Left cardiac atrium (tissue), 4 donors: ENCODE measurements around the gene C12orf57. TPM values are rescaled to one million over a fixed set of nuclear protein-coding genes. Genes with fewer than 3 reads are reported as not detected.
A peak's percentile ranks its signal among the peaks of the same experiment; 100 is the strongest.

ENCODE experiments used
- ATAC-seq, 2 donors: fragments of 200-7000 bp; cut with Tn5 transposase; one replicate each; pipeline ENCODE4 v1.9.1; 2020; ENCODE audit warnings: mild to moderate bottlenecking in 2 of 2, moderate library complexity in 2 of 2
- DNase-seq: peaks from one replicate; pipeline ENCODE4 v3.0.0-alpha.2; 2020
- intact Hi-C, 2 donors: fragments of 100-400 bp; cut with DNase I; formaldehyde crosslinking; loops; one replicate each; pipeline versions ENCODE4 v1.14.1 to v1.15.1; 2022 to 2023
- total RNA-seq, 2 donors: library from RNA; stranded (reverse); fragmentation: NEBNext Ultra II Directional; extraction: Animal tissue kit (Norgen Biotek cat#: 25700); gene quantifications; one replicate each; pipeline ENCODE4 v1.2.1, GENCODE V29; 2021
- donor health status: DM: no; HTN: yes; CAD: no.
- donor health status: DM: no; HTN: yes; CAD: no; lungs with severe emphysema.
- donor health status: DM: yes; HTN: yes; CAD: no.
- donor health status: Dilated cardiomyopathy.

The C12orf57 gene
- total RNA-seq, 2 donors from 2014 or later: 249 to 282 TPM

GRCh38 chr12:6935371-6936193 lies 8.2 kb upstream of the C12orf57 start:
- DNase-seq: no peak
- ATAC-seq: no peak
- intact Hi-C loops: no loop called here

GRCh38 chr12:6936194-6936635 lies 7.6 kb upstream of the C12orf57 start:
- no peak for DNase-seq
- no peak for ATAC-seq
- intact Hi-C loops: no loop called here

- DNase-seq: no peak
Measured at GRCh38 chr12:6936636-6937480, 7.0 kb upstream of the C12orf57 start.

GRCh38 chr12:6937481-6938352 lies 6.1 kb upstream of the C12orf57 start:
- peak; percentile 94 for DNase-seq
- ATAC-seq: peak; percentile 89 to 94
- intact Hi-C loops: no loop called here

More at GRCh38 chr12:6936636-6937480, 7.0 kb upstream of the C12orf57 start:
- peak; percentile 2 to 4 for ATAC-seq
- intact Hi-C loops: no loop called here

- peak; percentile 44 for DNase-seq
- peak in 1 of 2 donors; percentile 1 for ATAC-seq
- intact Hi-C loops: no loop called here
Measured at GRCh38 chr12:6938353-6939190, 5.2 kb upstream of the C12orf57 start.

GRCh38 chr12:6939191-6939540 lies 4.7 kb upstream of the C12orf57 start:
- no peak for ATAC-seq
- intact Hi-C loops: no loop called here
- DNase-seq: no peak

GRCh38 chr12:6941267-6941666 lies 2.6 kb upstream of the C12orf57 start:
- DNase-seq (no peak), ATAC-seq (no peak)
- intact Hi-C loops: no loop called here

GRCh38 chr12:6941782-6942181 lies 2.0 kb upstream of the C12orf57 start:
- DNase-seq (peak; percentile 29), ATAC-seq (no peak)
- intact Hi-C loops: no loop called here

- DNase-seq: peak; percentile 33
- intact Hi-C loops: no loop called here
- no peak for ATAC-seq
Measured at GRCh38 chr12:6942331-6942665, 1.5 kb upstream of the C12orf57 start.

- ATAC-seq: peak; percentile 57 to 64
- intact Hi-C loops: no loop called here
Measured at GRCh38 chr12:6943389-6943721, 467 bp upstream of the C12orf57 start.

GRCh38 chr12:6944381-6945186 lies 762 bp downstream of the C12orf57 start:
- DNase-seq: peak; percentile 94
- intact Hi-C loops: loop anchor here in 1 of 2 donors (2.0 kb wide), 2 partner anchors 16 to 164 kb away; partner anchors contain the start of gene C1RL
- peak; percentile 75 to 80 for ATAC-seq

More at GRCh38 chr12:6943389-6943721, 467 bp upstream of the C12orf57 start:
- peak; percentile 83 for DNase-seq

- DNase-seq (no peak), ATAC-seq (no peak)
- intact Hi-C loops: loop anchor here in 1 of 2 donors (2.0 kb wide), 2 partner anchors 15 to 163 kb away; partner anchors contain the start of gene C1RL
Measured at GRCh38 chr12:6945613-6946012, 1.8 kb downstream of the C12orf57 start.

GRCh38 chr12:6946033-6946919 lies 2.5 kb downstream of the C12orf57 start:
- ATAC-seq: peak in 1 of 2 donors; percentile 44
- intact Hi-C loops: no loop called here
- DNase-seq: peak; percentile 62

- ATAC-seq (no peak), DNase-seq (no peak)
- intact Hi-C loops: no loop called here
Measured at GRCh38 chr12:6946920-6947374, 3.1 kb downstream of the C12orf57 start.

- DNase-seq (no peak), ATAC-seq (no peak)
- intact Hi-C loops: no loop called here
Measured at GRCh38 chr12:6947615-6948014, 3.8 kb downstream of the C12orf57 start.

- ATAC-seq (no peak), DNase-seq (no peak)
- intact Hi-C loops: no loop called here
Measured at GRCh38 chr12:6948873-6949594, 5.2 kb downstream of the C12orf57 start.
